A673 (cell line): Measurements from ENCODE around the gene DXO. TPM values are rescaled to one million over a fixed set of nuclear protein-coding genes. Genes with fewer than 3 reads are reported as not detected.

Source experiments
- BruUV-seq: library from RNA; stranded (reverse); fragments of 400-500 nt; replicated peaks from 2 replicates; lab custom pipeline; 2021; lab: Mats Ljungman, UMichigan
- CTCF ChIA-PET: fragments of 300-600 bp; sonication (Branson Sonifier 250); formaldehyde crosslinking; loops from one replicate; lab custom pipeline; 2022; ENCODE audit warnings: antibody characterized with exemption; lab: Charles Lee
- POLR2A ChIA-PET: fragments of 300-600 bp; sonication (Branson Sonifier 250); formaldehyde crosslinking; loops from one replicate; lab custom pipeline; 2022; ENCODE audit warnings: antibody characterized with exemption; ENCODE audit not compliant: low non-redundant PET; lab: Charles Lee
- DNase-seq: peaks from one replicate; pipeline ENCODE4 v3.0.0-alpha.2; 2015; ENCODE audit warnings: low spot score
- H3K27ac ChIP-seq: fragments of 200-600 bp; sonication (generic); 2 replicates; pipeline ENCODE4 v1.5.1; 2016; ENCODE audit warnings: mixed run types, low read depth, mild to moderate bottlenecking, mixed read lengths, antibody characterized with exemption, low read length; ENCODE audit not compliant: poor library complexity, severe bottlenecking
- H3K27me3 ChIP-seq: fragments of 200-600 bp; sonication (generic); replicated peaks from 2 replicates; pipeline ENCODE4 v1.6.1; 2017; ENCODE audit warnings: mixed run types, low read depth, mild to moderate bottlenecking, mixed read lengths, antibody characterized with exemption, low read length; ENCODE audit not compliant: insufficient read depth, poor library complexity
- H3K36me3 ChIP-seq: fragments of 200-600 bp; sonication (generic); 2 replicates; pipeline ENCODE4 v1.6.1; 2016; ENCODE audit warnings: mixed run types, mild to moderate bottlenecking, mixed read lengths, antibody characterized with exemption, low read length; ENCODE audit not compliant: insufficient read depth, poor library complexity, severe bottlenecking
- H3K4me1 ChIP-seq: fragments of 200-600 bp; sonication (generic); 2 replicates; pipeline ENCODE4 v1.6.1; 2017; ENCODE audit warnings: mixed run types, mild to moderate bottlenecking, mixed read lengths, antibody characterized with exemption, low read length; ENCODE audit not compliant: insufficient read depth, poor library complexity, severe bottlenecking
- H3K4me3 ChIP-seq: fragments of 200-600 bp; sonication (generic); 2 replicates; pipeline ENCODE4 v1.5.1; 2016; ENCODE audit warnings: low read depth, mixed run types, mild to moderate bottlenecking, mixed read lengths, low read length; ENCODE audit not compliant: poor library complexity, severe bottlenecking
- H3K9me3 ChIP-seq: fragments of 200-600 bp; sonication (generic); 2 replicates; pipeline ENCODE4 v1.6.1; 2016; ENCODE audit warnings: mixed run types, low read depth, mild to moderate bottlenecking, mixed read lengths, antibody characterized with exemption, low read length; ENCODE audit not compliant: poor library complexity, severe bottlenecking
- EZH2 ChIP-seq: fragments of 200-600 bp; sonication (generic); IDR thresholded peaks from 2 replicates; pipeline ENCODE4 v1.6.1; 2017; ENCODE audit warnings: borderline replicate concordance, low read depth, mild to moderate bottlenecking, mixed read lengths, antibody characterized with exemption, low read length; ENCODE audit not compliant: poor library complexity, severe bottlenecking
- intact Hi-C: fragments of 100-400 bp; cut with micrococcal nuclease; formaldehyde crosslinking; loops from one replicate; pipeline ENCODE4 v1.10.0; 2022; ENCODE audit not compliant: unreplicated experiment
- total RNA-seq: library from RNA; stranded (reverse); gene quantifications from 2 replicates; pipeline ENCODE4 v1.2.3, GENCODE V29; 2021
- TF ChIP-seq, protein P1 (sequence below): fragments of 300-800, 200-600 bp; sonication (generic); conservative IDR thresholded peaks from 2 replicates; pipeline ENCODE4 v1.5.1; 2017; ENCODE audit warnings: low read depth, mild to moderate bottlenecking, antibody characterized with exemption, low read length, moderate library complexity, mixed read lengths

The DXO gene
- total RNA-seq, 1 experiment from 2014 or later, result 35.6 TPM

- no TSS peak for BruUV-seq
- ChIA-PET POLR2A (no interaction called here), CTCF (no interaction called here)
- peaks cover 45% of the 10 kb centered on the region for H3K36me3 ChIP-seq
- peaks cover 3% of the 10 kb centered on the region for H3K4me1 ChIP-seq
- intact Hi-C loops, result no loop called here
- H3K27me3 ChIP-seq, result no peaks in the 10 kb centered on the region
- no peaks in the 10 kb centered on the region for H3K9me3 ChIP-seq
- no peak for TF ChIP-seq EZH2
- TF ChIP-seq, protein P1, sequence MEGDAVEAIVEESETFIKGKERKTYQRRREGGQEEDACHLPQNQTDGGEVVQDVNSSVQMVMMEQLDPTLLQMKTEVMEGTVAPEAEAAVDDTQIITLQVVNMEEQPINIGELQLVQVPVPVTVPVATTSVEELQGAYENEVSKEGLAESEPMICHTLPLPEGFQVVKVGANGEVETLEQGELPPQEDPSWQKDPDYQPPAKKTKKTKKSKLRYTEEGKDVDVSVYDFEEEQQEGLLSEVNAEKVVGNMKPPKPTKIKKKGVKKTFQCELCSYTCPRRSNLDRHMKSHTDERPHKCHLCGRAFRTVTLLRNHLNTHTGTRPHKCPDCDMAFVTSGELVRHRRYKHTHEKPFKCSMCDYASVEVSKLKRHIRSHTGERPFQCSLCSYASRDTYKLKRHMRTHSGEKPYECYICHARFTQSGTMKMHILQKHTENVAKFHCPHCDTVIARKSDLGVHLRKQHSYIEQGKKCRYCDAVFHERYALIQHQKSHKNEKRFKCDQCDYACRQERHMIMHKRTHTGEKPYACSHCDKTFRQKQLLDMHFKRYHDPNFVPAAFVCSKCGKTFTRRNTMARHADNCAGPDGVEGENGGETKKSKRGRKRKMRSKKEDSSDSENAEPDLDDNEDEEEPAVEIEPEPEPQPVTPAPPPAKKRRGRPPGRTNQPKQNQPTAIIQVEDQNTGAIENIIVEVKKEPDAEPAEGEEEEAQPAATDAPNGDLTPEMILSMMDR, result no peak
- no peak overlapping the region for H3K27ac ChIP-seq
- no peak overlapping the region for H3K4me3 ChIP-seq
- DNase-seq, result no peak
These were observed 6.2 kb downstream of the DXO start for GRCh38 chr6:31965700-31966099.

DNA sequence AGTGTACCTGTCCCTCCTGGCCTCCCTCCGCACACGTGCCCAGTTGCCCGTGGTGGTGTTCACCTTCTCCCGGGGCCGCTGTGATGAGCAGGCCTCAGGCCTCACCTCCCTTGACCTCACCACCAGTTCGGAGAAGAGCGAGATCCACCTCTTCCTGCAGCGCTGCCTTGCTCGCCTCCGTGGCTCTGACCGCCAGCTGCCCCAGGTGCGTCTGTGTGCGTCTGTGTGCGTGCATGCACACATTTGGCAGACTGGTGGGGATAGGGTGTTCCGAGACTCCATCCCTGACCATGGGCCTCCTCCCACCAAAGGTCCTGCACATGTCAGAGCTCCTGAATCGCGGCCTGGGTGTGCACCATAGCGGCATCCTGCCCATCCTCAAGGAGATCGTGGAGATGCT, 8.0 kb downstream of the DXO start:
- intact Hi-C loops, result no loop called here
- no peak overlapping the region for H3K27ac ChIP-seq
- H3K4me3 ChIP-seq, result no peak overlapping the region
- H3K27me3 ChIP-seq, result no peaks in the 10 kb centered on the region
- no TSS peak for BruUV-seq
- peaks cover 7% of the 10 kb centered on the region for H3K4me1 ChIP-seq
- no peak for TF ChIP-seq EZH2
- TF ChIP-seq, protein P1, result no peak
- ChIA-PET CTCF (no interaction called here), POLR2A (no interaction called here)
- no peak for DNase-seq
- H3K9me3 ChIP-seq, result no peaks in the 10 kb centered on the region
- H3K36me3 ChIP-seq, result peaks cover 32% of the 10 kb centered on the region

DNA sequence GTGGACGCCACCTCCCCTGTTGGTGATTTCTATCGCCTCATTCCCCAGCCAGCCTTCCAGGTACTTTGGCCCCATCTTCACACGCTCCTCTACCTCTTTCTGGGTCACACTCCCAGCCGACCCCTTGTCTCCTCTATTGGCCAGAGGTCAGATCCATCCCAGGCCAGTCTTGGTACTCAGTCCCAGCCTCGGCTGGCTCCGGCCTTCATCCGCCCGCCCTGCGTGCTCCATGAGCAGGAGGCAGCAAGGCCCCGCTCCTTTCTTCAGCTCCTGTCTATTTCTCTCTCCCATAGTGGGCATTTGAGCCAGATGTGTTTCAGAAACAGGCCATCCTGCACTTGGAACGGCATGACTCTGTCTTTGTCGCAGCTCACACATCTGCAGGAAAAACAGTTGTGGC, 10.3 kb downstream of the DXO start:
- H3K27ac ChIP-seq, result no peak overlapping the region
- intact Hi-C loops, result no loop called here
- H3K27me3 ChIP-seq, result no peaks in the 10 kb centered on the region
- ChIA-PET CTCF (no interaction called here), POLR2A (no interaction called here)
- peaks cover 16% of the 10 kb centered on the region for H3K36me3 ChIP-seq
- no peaks in the 10 kb centered on the region for H3K9me3 ChIP-seq
- BruUV-seq, result no TSS peak
- peaks cover 14% of the 10 kb centered on the region for H3K4me1 ChIP-seq
- TF ChIP-seq, protein P1, result no peak
- TF ChIP-seq EZH2, result no peak
- no peak for DNase-seq
- H3K4me3 ChIP-seq, result no peak overlapping the region
